Measurements from ENCODE around the gene PDS5B. TPM values are rescaled to one million over a fixed set of nuclear protein-coding genes. Genes with fewer than 3 reads are reported as not detected.

Gene PDS5B
- total and polyA plus RNA-seq, 2 donors (not counting 1 experiment from before 2014, with no cell fraction given) = 6.6 to 62.9 TPM

GRCh38 chr13:32577032-32577431 is 9.2 kb upstream of the PDS5B start:
- no peak overlapping the region for H3K4me3 ChIP-seq (ENCODE audit: control extremely low read depth in 1 of 5, extremely low read depth in 1 of 5, insufficient read depth in 1 of 5, low read depth in 2 of 5, low read length in 4 of 5)
- no peak overlapping the region for H3K4me3 Mint-ChIP-seq
- no peaks in the 10 kb centered on the region for H4K20me1 ChIP-seq (ENCODE audit: control insufficient read depth, insufficient read depth, low read length, poor library complexity, severe bottlenecking)
- H3K4me2 ChIP-seq (replicated peaks; ENCODE audit: low read depth, low read length, poor library complexity, severe bottlenecking) = no peak overlapping the region
- no peaks in the 10 kb centered on the region for H3K27me3 ChIP-seq (replicated peaks in 1 of 4; ENCODE audit: control extremely low read depth in 1 of 4, control insufficient read depth in 3 of 4, insufficient read depth in 4 of 4, low read length in 3 of 4)
- H3K9me3 ChIP-seq (ENCODE audit: control extremely low read depth in 1 of 3, control insufficient read depth in 2 of 3, insufficient read depth in 1 of 3, low read length in 2 of 3) = peaks cover 0 to 13% (median 12%) of the 10 kb centered on the region in 3 donors
- no peaks in the 10 kb centered on the region for H3K4me1 Mint-ChIP-seq
- no peaks in the 10 kb centered on the region for H3K79me2 ChIP-seq (ENCODE audit: control insufficient read depth, insufficient read depth, low read length)
- ATAC-seq (ENCODE audit: low read depth) (no peak), DNase-seq (no peak)
- H3K9ac ChIP-seq (ENCODE audit: low read length) = no peak overlapping the region
- H3K27ac Mint-ChIP-seq = no peak overlapping the region
- TF ChIP-seq CTCF (IDR thresholded peaks at IDR 0.05) (no peak), EZH2 (IDR thresholded peaks at IDR 0.05; ENCODE audit: borderline replicate concordance, insufficient read depth, low read depth, low read length, poor library complexity, severe bottlenecking) (no peak)
- no peaks in the 10 kb centered on the region for H3K27me3 Mint-ChIP-seq
- H3K27ac ChIP-seq (ENCODE audit: low read length in 2 of 2) = no peak overlapping the region
- ChIA-PET POLR2A (no interaction called here), CTCF (no interaction called here)
- intact Hi-C loops (cut with micrococcal nuclease) = no loop called here
- peaks cover 2% of the 10 kb centered on the region for H3K9me3 Mint-ChIP-seq (ENCODE audit: insufficient read depth)
- H3K4me1 ChIP-seq (ENCODE audit: control insufficient read depth in 2 of 2, insufficient read depth in 2 of 2, low read length in 2 of 2) = no peaks in the 10 kb centered on the region
- WGBS (ENCODE audit: insufficient coverage) = 100% methylated on average over 1 of the region's 3 CpGs
- H2AFZ ChIP-seq (ENCODE audit: insufficient read depth, low read depth, low read length, poor library complexity, severe bottlenecking) = no peak overlapping the region
- no peaks in the 10 kb centered on the region for H3K36me3 ChIP-seq (replicated peaks in 1 of 2; ENCODE audit: control extremely low read depth in 1 of 2, control insufficient read depth in 1 of 2, extremely low read depth in 1 of 2, insufficient read depth in 2 of 2, low read length in 1 of 2)

GRCh38 chr13:32581177-32581786 is 5.0 kb upstream of the PDS5B start:
- Histone ChIP-seq H3K4me3 (ENCODE audit: control extremely low read depth in 1 of 5, extremely low read depth in 1 of 5, insufficient read depth in 1 of 5, low read depth in 2 of 5, low read length in 4 of 5) (no peak overlapping the region), H3K79me2 (ENCODE audit: control insufficient read depth, insufficient read depth, low read length) (no peaks in the 10 kb centered on the region), H3K27ac (ENCODE audit: low read length in 2 of 2) (no peak overlapping the region), H3K4me2 (replicated peaks; ENCODE audit: low read depth, low read length, poor library complexity, severe bottlenecking) (no peak overlapping the region), H3K9ac (ENCODE audit: low read length) (no peak overlapping the region), H4K20me1 (ENCODE audit: control insufficient read depth, insufficient read depth, low read length, poor library complexity, severe bottlenecking) (no peaks in the 10 kb centered on the region), H2AFZ (ENCODE audit: insufficient read depth, low read depth, low read length, poor library complexity, severe bottlenecking) (no peak overlapping the region), H3K27me3 (replicated peaks in 1 of 4; ENCODE audit: control extremely low read depth in 1 of 4, control insufficient read depth in 3 of 4, insufficient read depth in 4 of 4, low read length in 3 of 4) (peaks cover 0 to 6% (median 0%) of the 10 kb centered on the region in 4 experiments), H3K9me3 (ENCODE audit: control extremely low read depth in 1 of 3, control insufficient read depth in 2 of 3, insufficient read depth in 1 of 3, low read length in 2 of 3) (peaks cover 0 to 12% (median 11%) of the 10 kb centered on the region in 3 donors), H3K4me1 (ENCODE audit: control insufficient read depth in 2 of 2, insufficient read depth in 2 of 2, low read length in 2 of 2) (peaks cover 7 to 8% of the 10 kb centered on the region in 2 donors), H3K36me3 (replicated peaks in 1 of 2; ENCODE audit: control extremely low read depth in 1 of 2, control insufficient read depth in 1 of 2, extremely low read depth in 1 of 2, insufficient read depth in 2 of 2, low read length in 1 of 2) (no peaks in the 10 kb centered on the region)
- intact Hi-C loops (cut with micrococcal nuclease) = loop anchor here (1.0 to 2.0 kb wide), 3 partner anchors 114 to 312 kb away; no protein-coding TSS in a partner anchor
- Mint-ChIP-seq H3K4me1 (peaks cover 8% of the 10 kb centered on the region), H3K27ac (no peak overlapping the region), H3K27me3 (no peaks in the 10 kb centered on the region), H3K4me3 (no peak overlapping the region), H3K9me3 (ENCODE audit: insufficient read depth) (peaks cover 2% of the 10 kb centered on the region)
- no CpG with 5 or more reads among the region's 3 CpGs for WGBS (ENCODE audit: insufficient coverage)
- ChIA-PET CTCF (interaction anchor here (0.7 to 4.2 kb wide), 40 partner anchors 9 to 961 kb away, joined by 3 to 48 read pairs (median 4); partner anchors contain the start of genes BRCA2, N4BP2L2 and ZAR1L), POLR2A (no interaction called here)
- ATAC-seq (ENCODE audit: low read depth) (no peak), DNase-seq (peak; percentile 42)
- TF ChIP-seq CTCF (IDR thresholded peaks at IDR 0.05) = peak; percentile 74
- no peak for TF ChIP-seq EZH2 (IDR thresholded peaks at IDR 0.05; ENCODE audit: borderline replicate concordance, insufficient read depth, low read depth, low read length, poor library complexity, severe bottlenecking)

All from B cell (primary cell).